Testis (tissue), 2 donors: ENCODE results near the gene PTPRCAP.

ENCODE experiments used
- POLR2A ChIP-seq: fragments of 450-650 bp; IDR thresholded peaks from one replicate; pipeline ENCODE4 v1.6.1; 2017; ENCODE audit warnings: antibody characterized with exemption, mild to moderate bottlenecking, moderate library complexity
- TF ChIP-seq, protein P1 (sequence below), 3 experiments: fragments of 450-650 bp in 2 of 3; fragments of 200-600 bp in 1 of 3; sonication (generic) in 1 of 3; IDR thresholded peaks; one replicate each; pipeline ENCODE4 v1.5.1; 2016 to 2019; ENCODE audit warnings: antibody characterized with exemption in 3 of 3, mild to moderate bottlenecking in 2 of 3, moderate library complexity in 1 of 3

DNA sequence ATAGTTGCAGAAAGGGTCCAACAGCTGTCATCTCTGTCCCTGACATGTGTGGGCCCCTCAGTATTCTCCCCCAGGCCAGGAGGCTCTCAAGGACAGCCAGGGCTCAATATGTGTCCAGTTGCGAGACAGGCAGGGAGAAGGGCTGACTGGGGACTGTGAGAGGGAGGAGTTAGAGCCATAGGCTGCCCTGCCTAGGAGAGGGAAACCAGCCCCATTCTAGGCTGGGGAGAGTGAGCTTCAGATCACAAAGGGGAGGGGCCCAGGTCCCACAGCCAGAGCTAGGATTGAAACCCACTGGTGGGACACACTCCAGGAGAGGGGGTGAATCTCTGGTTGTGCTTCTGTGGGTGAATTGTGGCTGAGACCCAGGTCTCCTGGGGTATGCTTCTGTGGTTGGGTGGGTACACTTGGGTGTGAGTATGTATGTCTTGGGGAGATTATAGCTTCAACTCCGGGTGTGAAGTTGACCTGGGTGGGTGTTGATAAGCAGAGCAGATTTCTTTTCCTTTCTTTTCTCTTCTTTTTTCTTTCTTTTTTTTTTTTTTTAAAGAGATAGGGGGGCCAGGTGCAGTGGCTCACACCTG lies 24.1 kb downstream of the PTPRCAP start:
- TF ChIP-seq, protein P1, sequence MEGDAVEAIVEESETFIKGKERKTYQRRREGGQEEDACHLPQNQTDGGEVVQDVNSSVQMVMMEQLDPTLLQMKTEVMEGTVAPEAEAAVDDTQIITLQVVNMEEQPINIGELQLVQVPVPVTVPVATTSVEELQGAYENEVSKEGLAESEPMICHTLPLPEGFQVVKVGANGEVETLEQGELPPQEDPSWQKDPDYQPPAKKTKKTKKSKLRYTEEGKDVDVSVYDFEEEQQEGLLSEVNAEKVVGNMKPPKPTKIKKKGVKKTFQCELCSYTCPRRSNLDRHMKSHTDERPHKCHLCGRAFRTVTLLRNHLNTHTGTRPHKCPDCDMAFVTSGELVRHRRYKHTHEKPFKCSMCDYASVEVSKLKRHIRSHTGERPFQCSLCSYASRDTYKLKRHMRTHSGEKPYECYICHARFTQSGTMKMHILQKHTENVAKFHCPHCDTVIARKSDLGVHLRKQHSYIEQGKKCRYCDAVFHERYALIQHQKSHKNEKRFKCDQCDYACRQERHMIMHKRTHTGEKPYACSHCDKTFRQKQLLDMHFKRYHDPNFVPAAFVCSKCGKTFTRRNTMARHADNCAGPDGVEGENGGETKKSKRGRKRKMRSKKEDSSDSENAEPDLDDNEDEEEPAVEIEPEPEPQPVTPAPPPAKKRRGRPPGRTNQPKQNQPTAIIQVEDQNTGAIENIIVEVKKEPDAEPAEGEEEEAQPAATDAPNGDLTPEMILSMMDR (IDR thresholded peaks at IDR 0.05), result no peak
- no peak for TF ChIP-seq POLR2A
